ENCODE data around the gene ZNF419.
"Not testable (repeated sequence)": the region's sequence is repeated elsewhere in the genome, so short reads cannot be mapped to it uniquely, and the experiment has no call there.

ZNF419 gene

DNA sequence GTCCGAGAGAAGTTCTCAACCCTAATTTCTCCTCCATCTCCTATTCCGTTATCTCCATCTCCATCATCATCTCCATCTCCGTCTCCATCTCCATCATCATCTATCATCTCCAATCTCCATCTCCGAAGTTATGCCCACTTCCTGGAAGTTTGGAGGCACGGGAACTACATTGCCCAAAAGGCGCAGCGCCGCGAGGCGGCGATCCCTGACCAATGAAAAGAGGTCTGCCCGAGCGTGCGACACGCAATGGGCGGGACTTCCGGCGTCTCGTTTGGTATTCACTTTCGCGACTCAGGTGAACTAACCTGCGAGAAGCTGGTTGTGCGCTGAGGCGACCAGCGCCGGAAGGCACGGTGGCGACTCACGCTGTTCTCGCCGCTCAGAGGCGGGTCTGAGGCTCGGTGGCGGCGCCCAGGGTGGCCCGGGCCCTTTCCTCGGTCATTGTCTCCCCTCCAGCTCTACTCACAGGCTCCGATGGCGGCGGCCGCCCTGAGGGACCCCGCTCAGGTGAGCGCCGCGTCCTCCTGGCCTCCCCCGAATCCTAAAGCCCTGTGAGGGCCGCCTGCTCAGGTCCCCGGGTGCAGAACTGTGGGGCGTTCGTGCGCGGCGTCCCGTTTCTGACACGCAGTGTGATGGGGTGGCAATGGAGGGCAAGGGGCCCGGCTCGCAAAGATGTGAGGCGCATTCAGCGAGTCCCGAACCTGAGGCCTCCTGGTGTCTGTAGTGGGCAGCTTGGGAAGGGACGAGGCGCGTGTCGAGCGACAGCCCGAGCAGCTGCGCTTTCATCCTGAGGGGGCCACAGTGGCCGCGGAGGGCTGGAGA lies at the start of gene ZNF419:
ZNF419 (plus strand) TSS at position 274 of the 822 bp plus-strand sequence; CDS start at position 475, 201 bp downstream.
- peak; percentile 82 for DNase-seq (ENCODE audit: low spot score)

DNA sequence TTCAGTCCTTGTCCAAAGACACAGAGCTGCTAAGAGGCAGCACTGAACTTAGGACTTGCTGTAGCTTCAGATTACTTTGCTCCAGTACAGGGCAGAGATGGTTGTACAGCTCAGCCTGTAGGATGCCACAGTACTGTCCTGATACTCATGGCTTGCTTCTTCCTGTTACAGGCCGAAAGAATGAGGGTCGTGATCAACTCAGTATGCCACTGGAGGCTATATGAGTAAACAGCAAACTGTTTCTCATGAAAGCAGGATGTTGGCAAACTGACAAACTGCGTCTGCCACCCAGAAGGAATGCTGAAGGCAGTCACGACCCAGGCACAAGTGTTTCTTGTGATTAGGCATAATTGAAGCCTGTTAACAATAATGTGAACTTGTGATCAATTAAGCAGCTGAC lies 49.6 kb upstream of the ZNF419 start:
- DNase-seq (ENCODE audit: low spot score) = no peak

DNA sequence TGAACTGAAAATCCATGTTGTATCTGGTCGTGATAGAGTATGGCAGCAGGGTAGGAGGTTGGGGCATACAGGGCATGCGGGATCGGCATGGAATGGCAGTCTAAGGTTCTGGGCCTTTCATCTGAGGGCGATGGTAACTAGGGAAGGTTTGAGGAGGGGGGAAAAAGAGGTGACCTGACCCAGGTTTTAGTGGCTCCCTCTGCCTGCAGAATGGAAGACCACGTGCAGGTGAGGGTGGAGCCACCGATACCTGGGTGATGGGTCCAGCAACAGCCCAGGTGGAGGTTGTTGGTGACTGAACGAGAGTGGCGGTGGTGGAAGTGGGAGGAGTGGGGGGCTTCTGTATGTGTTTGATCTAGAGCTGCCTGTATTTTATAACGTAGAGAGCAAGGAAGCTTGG lies 48.6 kb upstream of the ZNF419 start:
- no peak for DNase-seq (ENCODE audit: low spot score)

GRCh38 chr19:57441979-57442752 lies 45.4 kb upstream of the ZNF419 start:
- no peak for DNase-seq (ENCODE audit: low spot score)

GRCh38 chr19:57443121-57443696 lies 44.3 kb upstream of the ZNF419 start:
- DNase-seq (ENCODE audit: low spot score) = no peak

DNA sequence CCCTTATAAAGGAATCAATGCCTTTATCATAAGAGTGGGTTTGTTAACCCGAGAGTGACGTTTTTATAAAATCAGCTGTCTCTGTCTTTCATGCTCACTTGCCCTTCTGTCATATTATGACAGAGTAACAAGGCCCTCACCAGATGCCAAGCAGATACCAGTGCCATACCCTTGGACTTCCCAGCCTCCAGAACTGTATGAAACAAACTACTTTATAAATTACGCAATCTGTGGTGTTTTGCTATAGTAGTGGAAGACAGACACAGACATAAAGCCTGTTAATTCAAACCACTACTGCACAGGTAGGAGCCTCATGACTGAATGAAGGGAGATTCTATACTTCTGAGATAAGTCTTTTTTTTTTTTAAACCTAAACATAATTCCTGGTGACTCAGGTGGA lies 35.2 kb upstream of the ZNF419 start:
- no peak for DNase-seq (ENCODE audit: low spot score)

- DNase-seq (ENCODE audit: low spot score) = peak; percentile 20
These were observed 21.7 kb upstream of the ZNF419 start for GRCh38 chr19:57465680-57466381.

GRCh38 chr19:57466489-57466888 lies 21.1 kb upstream of the ZNF419 start:
- DNase-seq (ENCODE audit: low spot score) = no peak

DNA sequence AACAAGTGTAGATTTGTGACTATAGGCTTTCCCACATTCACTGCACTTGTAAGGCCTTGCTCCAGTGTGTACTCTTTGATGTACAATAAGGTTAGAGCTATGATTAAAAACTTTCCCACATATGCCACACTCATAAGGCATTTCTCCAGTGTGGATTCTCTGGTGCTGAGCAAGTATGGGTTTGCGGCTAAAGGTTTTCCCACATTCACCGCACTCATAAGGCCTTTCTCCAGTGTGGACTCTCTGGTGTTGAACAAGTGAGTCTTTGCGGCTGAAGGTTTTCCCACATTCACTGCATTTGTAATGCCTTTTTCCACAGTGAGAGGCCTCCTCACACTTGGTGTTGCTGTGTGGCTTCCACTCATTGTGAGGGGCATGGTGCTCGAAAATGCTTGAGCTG lies 13.9 kb upstream of the ZNF419 start:
- DNase-seq (ENCODE audit: low spot score) = no peak

GRCh38 chr19:57477191-57478008 lies 10.2 kb upstream of the ZNF419 start, which contains the start of gene ZNF772:
Gene ZNF772 (minus strand): TSS chr19:57477566. CDS start chr19:57477309, 257 bp downstream.
- peak; percentile 80 for DNase-seq (ENCODE audit: low spot score)

GRCh38 chr19:57488299-57488644 lies 722 bp downstream of the ZNF419 start:
- not testable (repeated sequence) for DNase-seq (ENCODE audit: low spot score)

GRCh38 chr19:57499332-57499679 lies 11.8 kb downstream of the ZNF419 start:
- not testable (repeated sequence) for DNase-seq (ENCODE audit: low spot score)

GRCh38 chr19:57499680-57500395 lies 12.3 kb downstream of the ZNF419 start, which contains the start of gene ZNF773:
Gene ZNF773 (plus strand): TSS chr19:57499938. CDS start chr19:57500081, 143 bp downstream.
- DNase-seq (ENCODE audit: low spot score) = peak; percentile 76

- not testable (repeated sequence) for DNase-seq (ENCODE audit: low spot score)
These were observed 12.8 kb downstream of the ZNF419 start for GRCh38 chr19:57500400-57500799.

DNA sequence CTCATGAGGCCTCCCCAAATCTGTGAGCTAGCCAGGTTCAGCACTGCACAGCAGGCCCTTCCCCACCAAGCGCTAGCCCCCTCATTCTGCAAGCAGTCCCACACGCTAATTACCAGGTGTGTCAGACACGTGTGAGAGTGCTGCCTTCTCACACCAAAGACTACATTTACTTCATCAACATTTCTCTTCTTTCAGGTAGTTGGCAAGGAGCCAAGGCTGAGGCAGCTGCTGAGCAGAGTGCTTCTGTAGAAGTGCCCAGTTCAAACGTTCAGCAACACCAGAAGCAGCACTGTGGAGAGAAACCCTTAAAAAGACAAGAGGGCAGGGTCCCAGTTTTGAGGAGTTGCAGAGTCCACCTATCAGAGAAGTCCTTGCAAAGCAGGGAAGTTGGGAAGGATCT lies 18.6 kb downstream of the ZNF419 start:
- no peak for DNase-seq (ENCODE audit: low spot score)

DNA sequence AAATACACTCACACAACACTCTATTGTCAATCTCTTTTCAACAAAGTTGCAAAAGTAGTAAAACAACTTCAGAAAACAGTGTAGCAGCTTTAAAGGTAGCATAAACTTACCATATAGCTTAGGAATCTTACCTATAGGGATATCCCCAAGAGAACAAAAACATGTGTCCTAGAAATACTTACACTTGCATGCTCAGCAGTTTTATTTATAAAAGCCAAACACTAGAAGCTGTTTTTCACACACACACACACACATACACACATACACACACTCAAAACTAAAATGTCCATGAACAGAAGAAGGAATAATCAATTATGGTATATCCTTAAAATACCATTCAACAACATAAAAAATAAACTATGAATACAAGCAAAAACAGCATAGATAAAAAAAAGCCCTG lies 23.9 kb downstream of the ZNF419 start:
- DNase-seq (ENCODE audit: low spot score) = no peak

- no peak for DNase-seq (ENCODE audit: low spot score)
These were observed 25.3 kb downstream of the ZNF419 start for GRCh38 chr19:57512845-57513244.

DNA sequence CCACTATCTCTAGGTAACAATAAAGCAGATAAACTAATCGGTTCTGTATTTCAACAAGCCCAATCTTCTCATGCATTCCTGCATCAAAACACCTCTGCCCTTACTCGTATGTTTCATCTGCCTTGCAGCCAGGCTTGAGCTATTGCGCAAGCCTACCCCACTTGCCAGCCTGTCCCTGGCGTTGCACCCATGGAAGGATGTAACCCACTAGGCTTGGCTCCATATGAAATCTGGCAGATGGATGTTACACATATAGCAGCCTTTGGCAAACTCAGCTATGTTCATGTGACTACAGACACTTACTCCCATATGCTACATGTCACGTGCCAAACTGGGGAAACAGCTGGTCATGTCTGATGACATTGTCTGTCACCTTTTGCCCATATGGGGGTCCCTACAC lies 27.7 kb downstream of the ZNF419 start:
- DNase-seq (ENCODE audit: low spot score) = no peak

GRCh38 chr19:57518021-57518420 lies 30.5 kb downstream of the ZNF419 start:
- DNase-seq (ENCODE audit: low spot score) = not testable (repeated sequence)

- peak; percentile 40 for DNase-seq (ENCODE audit: low spot score)
These were observed 39.8 kb downstream of the ZNF419 start, which contains the start of gene ZNF549 for GRCh38 chr19:57527136-57527881. Gene ZNF549 (plus strand): TSS chr19:57527356. CDS start chr19:57527574, 218 bp downstream.
